RCC 7860 (cell line): ENCODE measurements around the gene DFFA.
"Not testable (repeated sequence)": the region's sequence is repeated elsewhere in the genome, so short reads cannot be mapped to it uniquely, and the experiment has no call there.

ENCODE experiments used
- DNase-seq: peaks from one replicate; pipeline ENCODE4 v3.0.0-alpha.2; 2015; ENCODE audit warnings: low spot score
- FAIRE-seq: peaks from 2 replicates; lab custom pipeline; 2012; peaks lifted over from hg19 to GRCh38; lab: Jason Lieb, UNC

Gene DFFA

DNA sequence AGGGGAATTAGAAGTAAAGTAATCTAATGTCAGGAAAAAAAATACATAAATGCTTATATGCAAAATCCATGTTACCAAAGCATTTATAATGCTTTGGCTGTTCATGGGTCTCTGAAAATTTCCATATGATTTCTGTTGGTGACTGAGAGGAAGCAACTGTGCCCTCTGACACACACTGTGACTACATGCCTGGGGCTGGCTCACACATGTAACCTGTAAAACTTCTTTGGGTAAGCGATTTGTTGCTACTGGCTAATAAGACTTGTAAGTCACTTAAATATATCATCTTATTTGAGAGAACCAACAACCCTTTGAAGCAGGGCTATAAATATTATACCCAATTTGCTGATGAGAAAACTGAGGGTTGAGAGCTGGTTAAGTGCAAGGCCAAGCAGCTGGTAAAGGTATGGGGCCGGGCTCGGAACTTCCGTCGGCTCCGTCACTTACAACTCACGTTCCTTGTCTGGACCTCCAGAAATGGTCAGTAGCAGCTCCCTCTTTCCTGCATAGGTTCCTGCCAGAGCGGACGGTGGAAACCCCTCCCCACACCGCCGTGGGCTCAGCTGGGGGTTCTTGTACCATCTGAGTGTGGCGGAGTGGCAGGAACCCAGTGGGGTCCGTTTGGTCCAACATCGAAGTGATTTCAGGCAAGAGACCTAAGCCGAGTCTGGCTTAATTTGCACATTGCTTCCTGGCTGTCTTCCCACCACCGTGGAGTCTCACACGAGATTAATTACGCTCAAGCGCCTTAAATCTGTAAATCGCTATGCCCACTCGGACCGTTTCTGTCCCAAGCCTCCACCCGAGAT is 714 bp downstream of the DFFA start:
- no peak for FAIRE-seq
- peak; percentile 16 for DNase-seq

DNA sequence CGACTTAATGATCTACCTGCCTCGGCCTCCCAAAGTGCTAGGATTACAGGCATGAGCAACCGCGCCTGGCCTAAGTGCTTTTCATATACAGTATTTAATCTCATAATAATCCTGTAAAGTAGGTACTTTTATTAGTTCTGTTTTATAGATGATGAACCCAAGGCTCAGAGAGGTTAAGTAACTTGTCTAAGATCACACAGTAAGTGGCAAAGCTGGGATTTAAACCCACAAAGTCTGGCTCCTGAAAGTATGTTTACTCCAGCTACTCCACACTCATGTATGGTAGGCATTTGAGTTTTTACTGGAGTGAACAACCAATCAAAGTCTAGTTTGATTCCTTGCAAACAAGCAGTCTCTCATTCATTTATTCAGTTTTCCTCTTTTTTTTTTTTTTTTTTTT is 2.3 kb downstream of the DFFA start:
- FAIRE-seq: no peak
- DNase-seq: no peak

DNA sequence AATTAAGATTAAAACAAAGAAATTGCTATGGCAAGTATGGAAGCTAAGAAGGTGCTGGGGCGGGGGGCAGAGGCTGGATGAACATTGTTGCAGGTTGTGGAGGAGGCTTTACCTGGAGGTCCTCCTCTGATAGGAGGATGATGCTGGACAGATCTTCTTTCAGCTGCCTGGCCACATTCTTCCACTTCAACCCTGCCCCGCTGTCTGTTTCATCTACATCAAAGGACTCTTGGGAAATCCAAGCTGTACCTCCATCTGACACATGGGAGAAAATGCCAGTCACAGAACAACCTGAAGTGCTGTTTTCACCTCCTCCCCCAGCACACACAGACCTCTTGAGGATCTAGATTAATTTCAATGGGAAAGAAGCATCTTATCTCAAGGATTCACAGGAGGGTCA is 5.3 kb downstream of the DFFA start:
- no peak for DNase-seq
- no peak for FAIRE-seq

DNA sequence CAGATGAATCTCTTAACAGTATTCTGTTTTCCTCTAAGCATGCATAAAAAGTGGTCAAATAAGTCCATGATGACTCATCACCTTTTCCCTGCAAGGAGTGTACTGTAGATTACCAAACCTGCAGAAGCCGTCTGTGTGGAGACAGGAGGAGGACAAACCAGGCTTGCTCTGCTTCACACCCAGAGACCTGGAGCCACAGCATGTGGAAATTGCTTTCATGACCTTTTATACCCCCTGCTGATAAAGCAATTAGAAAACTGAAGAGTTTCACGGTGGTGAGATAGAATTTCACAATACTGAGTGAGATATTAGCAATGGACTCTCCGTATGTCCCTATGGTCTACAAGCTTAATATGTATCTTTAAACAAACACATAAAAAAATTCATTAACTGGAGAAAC is 13.1 kb downstream of the DFFA start:
- peak; percentile 94 for FAIRE-seq
- peak; percentile 86 for DNase-seq

DNA sequence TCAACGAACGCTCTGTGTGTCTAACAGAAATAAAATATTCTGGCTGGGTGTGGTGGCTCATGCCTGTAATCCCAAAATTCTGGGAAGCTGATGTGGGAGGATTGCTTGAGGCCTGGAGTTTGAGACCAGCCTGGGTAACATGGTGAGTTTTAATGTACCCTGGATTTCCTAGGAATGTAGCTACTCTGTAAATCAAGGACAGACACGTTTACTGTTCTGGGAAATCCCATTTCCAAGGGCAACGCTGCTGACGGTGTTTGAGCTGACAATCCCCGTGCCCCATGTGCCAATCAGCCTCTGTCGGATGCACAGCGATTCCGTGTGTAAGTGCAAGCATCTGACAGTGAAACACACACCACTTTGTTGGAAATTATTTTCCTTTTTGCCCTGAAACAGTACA is 14.5 kb downstream of the DFFA start:
- no peak for DNase-seq
- no peak for FAIRE-seq

DNA sequence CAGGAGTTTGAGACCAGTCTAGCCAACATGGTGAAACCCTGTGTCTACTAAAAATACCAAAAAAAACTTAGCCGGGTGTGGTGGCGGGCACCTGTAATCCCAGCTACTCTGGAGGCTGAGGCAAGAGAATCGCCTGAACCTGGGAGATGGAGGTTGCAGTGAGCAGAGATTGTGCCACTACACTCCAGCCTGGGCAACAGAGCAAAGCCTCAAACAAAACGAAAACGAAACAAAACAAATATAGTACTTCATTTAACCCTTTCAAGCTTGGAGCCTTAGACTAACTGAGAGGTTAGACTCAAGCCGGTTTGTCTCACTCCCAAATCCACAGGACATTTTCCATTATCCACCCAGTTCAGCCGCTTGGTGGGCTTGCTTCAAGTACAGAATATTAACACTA is 14.9 kb downstream of the DFFA start:
- not testable (repeated sequence) for FAIRE-seq

DNA sequence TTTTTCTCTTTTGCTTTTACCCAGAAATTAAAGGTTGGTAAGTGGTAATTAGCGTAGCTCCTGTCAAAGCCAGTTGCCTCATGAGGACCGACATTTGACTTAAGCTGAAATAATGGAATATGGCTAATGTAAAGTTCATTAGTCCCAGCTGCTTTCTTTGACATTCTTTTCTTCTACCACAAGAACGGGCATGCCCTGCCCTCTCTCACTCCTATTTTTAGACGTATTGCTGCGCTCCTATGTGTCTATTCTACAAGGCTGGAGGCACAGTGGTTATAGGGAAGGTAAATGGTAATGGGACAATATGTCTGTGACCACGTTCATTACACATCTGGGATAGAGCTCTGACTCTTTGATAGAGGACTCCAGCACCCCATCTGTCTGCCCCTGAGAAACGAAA is 15.7 kb downstream of the DFFA start:
- no peak for FAIRE-seq
- DNase-seq: no peak

More for the DNA sequence above, 14.9 kb downstream of the DFFA start:
- DNase-seq: not testable (repeated sequence)

DNA sequence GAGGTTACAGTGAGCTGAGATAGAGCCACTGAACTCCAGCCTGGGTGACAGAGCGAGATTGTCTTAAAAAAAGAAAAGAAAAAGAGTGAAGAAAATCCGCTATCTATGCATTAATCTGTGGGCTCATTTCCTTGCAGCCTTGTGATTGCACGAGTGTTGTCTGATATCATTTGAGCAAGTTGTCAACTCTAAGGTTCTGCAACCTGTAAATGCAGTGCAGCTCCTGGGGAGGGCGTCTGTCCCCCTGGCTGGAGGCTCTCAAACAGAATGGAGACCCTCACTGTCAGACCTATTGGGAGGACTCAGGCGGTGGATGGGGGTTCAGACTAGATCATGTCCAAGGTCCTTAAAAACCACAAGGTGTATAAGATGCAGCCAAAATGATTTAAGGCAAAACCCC is 16.3 kb downstream of the DFFA start:
- no peak for FAIRE-seq
- DNase-seq: no peak

DNA sequence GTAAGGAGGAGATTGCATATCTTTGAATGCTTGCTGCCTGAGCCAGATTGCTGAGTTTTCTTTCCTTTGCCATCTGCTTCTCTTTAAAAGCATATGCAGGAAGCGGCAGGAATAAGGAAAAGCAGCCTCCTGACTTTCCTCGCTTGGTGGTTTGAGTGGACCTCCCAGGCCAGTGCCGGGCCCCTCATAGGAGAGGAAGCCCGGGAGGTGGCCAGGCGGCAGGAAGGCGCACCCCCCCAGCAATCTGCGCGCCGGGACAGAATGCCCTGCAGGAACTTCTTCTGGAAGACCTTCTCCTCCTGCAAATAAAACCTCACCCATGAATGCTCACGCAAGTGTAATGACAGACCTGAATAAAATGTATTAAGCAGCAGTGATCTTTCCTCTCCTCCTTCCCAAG is 21.0 kb downstream of the DFFA start:
- FAIRE-seq (no peak), DNase-seq (no peak)

DNA sequence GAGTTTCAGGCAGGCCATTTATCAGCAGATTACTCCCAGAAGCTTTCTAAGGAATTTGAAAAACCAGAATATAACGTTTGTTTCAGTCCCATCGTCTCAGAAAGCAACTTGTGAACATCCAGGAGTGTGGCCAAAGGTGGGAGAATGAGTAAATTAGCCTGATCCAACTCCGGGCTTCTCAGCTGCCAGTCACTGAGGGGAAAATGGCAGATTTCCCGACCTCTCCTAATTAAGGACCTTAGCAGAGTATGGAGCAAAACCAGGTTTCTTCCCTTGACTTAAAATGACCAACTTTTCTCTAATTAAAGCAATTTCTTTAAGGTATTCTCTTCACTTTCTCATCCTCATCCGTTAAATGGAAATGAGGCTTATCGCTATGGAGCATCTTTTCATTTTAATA is 21.5 kb downstream of the DFFA start:
- DNase-seq (no peak), FAIRE-seq (no peak)

DNA sequence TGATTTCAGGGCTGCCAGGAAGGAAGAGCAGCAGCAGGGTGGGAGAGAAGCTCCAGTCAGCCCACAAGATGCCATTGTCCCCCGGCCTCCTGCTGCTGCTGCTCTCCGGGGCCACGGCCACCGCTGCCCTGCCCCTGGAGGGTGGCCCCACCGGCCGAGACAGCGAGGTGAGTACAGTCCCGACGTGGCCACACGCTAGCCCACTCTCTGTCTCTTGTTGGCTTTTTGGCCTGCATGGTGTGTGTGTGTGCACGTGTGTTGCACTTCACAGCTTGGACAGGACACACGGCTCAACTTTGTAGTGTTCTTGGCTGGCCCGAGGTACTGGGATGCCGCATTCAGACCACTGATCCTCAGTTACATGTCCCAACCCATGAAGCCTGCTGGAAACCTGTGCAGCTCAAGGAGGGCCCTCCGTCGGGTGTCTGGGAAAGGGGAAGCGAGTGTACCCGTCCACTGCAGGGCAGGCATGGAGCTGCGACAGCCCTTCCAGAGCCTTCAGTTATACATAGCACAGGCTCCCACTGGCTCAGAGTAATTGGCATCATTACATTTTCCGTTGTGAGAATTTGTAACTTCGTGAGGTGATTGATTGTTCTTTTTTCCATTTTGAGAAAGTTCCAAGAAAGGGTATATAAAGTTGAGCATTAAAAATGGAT is 22.0 kb downstream of the DFFA start:
- no peak for FAIRE-seq

DNA sequence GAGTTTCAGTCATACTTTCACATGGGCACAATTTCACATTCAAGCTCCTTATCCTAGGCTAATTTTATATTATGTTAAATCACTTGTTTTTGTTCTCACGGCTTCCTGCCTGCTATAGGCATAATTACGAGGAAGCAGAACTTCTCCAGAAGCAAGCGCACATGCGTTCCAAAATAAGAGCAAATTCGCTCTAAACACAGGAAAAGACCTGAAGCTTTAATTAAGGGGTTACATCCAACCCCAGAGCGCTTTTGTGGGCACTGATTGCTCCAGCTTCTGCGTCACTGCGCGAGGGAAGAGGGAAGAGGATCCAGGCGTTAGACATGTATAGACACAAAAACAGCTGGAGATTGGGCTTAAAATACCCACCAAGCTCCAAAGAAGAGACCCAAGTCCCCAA is 22.6 kb downstream of the DFFA start, which contains the start of gene CORT:
Gene CORT, plus strand, starts transcription at position 281 of the 400 bp plus-strand sequence. CDS start 193 bp downstream, outside the sequence.
- FAIRE-seq (no peak), DNase-seq (no peak)

More for the DNA sequence above, 22.0 kb downstream of the DFFA start:
- DNase-seq: no peak

DNA sequence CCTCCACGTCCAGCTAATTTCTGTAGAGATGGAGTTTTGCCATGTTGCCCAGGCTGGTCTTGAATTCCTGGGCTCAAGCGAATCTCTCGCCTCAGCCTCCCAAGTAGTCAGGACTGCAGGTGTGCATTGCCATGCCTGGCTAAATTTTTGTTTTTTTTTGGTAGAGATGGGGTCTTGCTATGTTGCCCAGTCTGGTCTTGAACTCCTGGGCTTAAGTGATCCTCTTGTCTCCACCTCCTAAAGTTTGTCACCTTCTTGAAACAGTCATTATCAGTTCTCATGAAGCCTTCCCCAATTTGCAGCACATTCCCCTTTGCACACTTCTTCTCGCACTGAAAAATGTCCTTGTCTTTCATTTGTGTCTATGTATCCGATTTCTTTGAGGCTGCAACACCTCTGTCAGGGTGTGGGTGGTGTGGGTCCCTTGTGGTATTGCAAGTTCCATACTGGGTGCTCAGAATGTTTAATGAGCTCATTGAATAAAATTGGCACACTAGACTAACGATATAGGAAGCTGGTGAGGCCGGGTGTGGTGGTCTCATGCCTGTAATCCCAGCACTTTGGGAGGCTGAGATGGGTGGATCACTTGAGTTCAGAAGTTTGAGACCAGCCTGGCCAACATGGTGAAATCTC is 25.4 kb downstream of the DFFA start:
- DNase-seq (no peak), FAIRE-seq (no peak)

DNA sequence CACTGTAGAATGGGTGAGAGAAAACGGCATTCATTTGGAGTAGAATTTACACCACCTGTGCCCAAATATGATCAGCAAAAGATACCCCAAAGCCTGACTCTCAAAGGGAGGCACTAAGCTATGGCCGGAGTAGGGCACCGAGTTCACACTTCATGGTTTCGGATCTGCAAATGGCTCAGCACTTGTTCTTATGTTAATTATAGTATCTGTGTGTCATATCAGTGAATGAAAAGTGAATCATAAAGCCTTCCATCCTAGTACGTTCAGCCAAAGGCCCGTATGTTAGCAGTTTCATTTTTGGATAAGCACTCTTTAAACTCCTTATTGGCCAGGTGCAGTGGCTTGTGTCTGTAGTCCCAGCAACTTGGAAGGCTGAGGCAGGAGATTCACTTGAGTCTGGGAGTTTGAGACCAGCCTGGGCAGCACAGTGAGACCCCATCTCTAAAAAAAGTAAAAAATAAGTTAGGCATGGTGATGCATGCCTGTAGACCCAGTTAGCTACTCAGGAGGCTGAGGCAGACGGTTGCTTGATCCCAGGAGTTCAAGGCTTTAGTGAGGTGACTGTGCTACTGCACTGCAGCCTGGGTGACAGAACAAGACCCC is 27.4 kb downstream of the DFFA start:
- DNase-seq: no peak
- FAIRE-seq: no peak

DNA sequence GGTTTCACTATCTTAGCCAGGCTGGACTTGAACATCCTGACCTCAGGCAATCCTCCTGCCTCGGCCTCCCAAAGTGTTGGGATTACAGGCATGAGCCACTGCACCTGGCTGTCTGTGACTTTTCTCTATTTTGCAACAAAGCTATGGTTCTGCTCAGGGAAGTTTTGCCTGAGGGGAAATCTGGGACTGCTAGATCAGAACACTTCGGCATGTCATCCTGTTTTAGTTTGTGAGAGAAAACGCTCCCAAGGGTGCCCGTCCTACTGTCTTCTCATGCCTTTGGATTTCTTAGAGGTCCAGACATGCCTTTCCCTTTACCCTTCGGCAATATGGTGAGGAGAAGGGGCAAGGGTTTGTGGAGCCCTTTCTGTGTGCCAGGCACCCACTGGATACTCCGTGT is 28.1 kb downstream of the DFFA start:
- DNase-seq (no peak), FAIRE-seq (no peak)

DNA sequence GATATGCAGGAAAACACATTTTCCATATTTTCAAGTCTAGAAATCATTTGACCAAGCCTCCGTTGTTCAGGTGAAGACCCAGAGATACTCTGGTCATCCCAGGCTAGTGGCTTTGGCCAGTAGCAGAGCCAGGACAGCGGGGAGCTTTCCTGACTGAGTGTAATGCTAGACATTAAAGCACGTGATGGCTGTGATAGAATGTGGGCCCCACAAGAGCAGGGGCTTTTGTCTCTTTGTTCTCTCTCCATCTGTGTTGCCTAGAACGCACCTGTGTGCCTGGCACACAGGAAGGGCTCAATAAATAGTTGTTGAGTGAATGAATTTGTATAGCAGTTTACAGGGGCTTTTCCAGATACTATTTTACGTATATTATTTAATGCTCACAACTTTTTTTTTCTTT is 31.5 kb downstream of the DFFA start:
- DNase-seq (no peak), FAIRE-seq (no peak)

DNA sequence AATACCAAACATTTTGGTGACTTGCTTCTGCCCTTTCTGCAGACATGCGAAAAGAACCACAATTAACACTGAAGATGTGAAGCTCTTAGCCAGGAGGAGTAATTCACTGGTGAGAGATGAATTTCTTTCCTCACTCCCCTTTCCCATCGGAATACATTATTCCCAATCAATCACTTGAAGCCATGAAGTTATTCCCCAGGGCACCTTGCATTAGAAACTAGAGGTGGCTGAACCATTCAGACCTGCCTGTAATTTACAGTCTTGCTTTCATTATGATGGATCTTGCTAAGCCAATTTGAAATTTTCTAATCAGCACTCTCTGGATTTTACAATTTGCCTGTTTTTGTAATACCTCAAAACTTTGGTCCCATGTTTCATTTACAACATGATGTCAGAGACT is 32.0 kb downstream of the DFFA start:
- FAIRE-seq: no peak
- DNase-seq: no peak

DNA sequence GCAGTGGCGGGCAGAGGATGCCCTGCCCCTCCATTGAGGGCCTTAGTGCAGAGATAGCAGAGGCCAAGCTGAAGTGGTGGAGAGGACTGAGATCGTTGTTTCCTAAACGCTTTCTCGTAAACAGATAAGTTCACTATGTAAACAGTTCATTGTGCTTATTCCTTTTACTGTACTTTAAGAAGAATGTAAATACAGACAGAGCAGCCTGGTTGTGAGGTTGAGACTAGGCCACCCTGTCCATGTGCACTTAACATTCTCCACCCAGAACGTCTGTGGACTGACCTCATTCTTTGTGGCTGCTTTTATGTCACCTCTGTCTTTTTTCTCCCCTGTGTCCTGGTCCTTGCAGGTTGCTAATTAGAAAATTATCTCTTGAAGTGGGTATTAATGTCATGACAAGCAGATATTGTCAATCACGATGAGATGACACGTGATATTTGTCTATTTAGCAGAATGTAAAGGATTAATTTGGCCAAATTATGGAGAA is 33.6 kb downstream of the DFFA start:
- no peak for DNase-seq
- no peak for FAIRE-seq

DNA sequence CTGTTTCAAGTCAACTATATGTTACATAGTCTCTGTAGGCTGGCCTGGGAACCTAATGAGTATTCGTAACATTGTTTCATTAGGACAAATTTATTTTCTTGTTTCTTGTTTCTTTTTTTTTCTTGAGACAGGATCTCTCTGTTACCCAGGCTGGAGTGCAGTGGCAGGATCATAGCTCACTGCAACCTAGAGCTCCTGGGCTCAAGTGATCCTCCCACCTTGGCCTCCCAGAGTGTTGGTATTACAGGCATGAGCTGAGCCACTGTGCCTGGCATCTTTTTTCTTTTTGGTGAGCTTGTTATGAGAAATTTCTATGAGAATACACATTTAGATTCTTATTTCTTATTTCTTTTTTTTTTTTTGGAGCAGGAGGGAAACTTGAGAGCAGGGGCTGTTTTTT is 35.3 kb downstream of the DFFA start:
- FAIRE-seq: no peak

DNA sequence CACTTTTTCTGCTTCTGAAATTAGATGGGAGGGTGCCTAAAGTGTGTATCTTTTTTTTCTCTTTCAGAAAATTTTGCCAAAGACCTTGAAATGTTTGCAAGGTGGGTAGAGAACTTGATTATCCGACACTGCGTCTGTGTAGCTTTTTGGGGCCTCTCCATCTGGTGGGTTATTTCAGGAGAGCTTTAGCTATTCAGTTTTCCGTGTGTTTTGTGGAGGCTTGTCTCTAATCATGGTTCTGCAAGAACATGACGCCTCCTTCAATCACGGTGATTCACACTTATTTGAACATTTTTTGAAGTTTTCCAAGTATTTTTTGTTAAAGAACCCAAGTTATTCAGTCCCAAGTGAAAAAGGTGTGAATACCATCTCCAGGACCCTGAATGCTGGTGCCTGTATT is 37.7 kb downstream of the DFFA start:
- FAIRE-seq: no peak
- no peak for DNase-seq

More for the DNA sequence above, 35.3 kb downstream of the DFFA start:
- no peak for DNase-seq

DNA sequence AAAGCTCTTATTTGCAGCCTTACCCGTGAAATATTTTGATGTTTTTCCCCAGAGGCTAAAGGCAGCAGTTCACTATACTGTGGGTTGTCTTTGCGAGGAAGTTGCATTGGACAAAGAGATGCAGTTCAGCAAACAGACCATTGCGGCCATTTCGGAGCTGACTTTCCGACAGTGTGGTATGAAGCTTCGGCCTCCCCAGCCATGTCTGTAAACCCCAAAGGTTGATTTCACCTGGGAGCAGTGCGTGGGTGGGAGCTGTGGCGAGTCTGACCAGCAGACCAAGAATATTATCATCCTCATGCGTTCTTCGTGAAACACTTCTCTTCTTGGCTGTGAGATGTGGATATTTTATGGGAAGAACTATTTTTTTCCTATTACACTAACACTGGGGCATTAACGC is 38.5 kb downstream of the DFFA start:
- FAIRE-seq: no peak

More for the DNA sequence above, 38.5 kb downstream of the DFFA start:
- no peak for DNase-seq
